GM20000 (cell line): ENCODE measurements around the gene PDGFC.

Experiments used
- DNase-seq: peaks from one replicate; pipeline ENCODE4 v3.0.0; 2012; ENCODE audit warnings: low spot score
- TF ChIP-seq, protein P1 (sequence below): IDR thresholded peaks from 2 replicates; pipeline ENCODE4 v1.5.1; 2012; ENCODE audit warnings: mild to moderate bottlenecking, control low read depth; ENCODE audit errors: extremely low read depth, missing control alignments

The PDGFC gene

DNA sequence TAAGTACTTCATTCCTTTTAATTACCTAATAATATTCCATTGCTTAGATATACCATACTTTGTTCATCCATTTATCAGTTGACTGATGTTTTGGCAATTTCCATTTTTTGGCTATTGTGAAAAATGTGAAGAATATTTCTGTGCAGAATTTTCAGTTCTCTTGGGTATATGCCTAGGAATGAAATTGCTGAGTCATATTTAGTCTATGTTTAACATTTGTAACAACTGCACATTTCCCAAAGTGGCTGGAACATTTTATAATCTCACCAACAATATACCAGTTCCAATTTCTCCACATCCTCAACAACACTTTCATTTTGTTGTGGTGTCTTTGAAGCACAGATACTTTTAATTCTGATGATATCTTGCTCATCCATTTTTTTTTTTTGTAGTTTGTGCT is 215.5 kb downstream of the PDGFC start:
- TF ChIP-seq, protein P1, sequence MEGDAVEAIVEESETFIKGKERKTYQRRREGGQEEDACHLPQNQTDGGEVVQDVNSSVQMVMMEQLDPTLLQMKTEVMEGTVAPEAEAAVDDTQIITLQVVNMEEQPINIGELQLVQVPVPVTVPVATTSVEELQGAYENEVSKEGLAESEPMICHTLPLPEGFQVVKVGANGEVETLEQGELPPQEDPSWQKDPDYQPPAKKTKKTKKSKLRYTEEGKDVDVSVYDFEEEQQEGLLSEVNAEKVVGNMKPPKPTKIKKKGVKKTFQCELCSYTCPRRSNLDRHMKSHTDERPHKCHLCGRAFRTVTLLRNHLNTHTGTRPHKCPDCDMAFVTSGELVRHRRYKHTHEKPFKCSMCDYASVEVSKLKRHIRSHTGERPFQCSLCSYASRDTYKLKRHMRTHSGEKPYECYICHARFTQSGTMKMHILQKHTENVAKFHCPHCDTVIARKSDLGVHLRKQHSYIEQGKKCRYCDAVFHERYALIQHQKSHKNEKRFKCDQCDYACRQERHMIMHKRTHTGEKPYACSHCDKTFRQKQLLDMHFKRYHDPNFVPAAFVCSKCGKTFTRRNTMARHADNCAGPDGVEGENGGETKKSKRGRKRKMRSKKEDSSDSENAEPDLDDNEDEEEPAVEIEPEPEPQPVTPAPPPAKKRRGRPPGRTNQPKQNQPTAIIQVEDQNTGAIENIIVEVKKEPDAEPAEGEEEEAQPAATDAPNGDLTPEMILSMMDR, result no peak

DNA sequence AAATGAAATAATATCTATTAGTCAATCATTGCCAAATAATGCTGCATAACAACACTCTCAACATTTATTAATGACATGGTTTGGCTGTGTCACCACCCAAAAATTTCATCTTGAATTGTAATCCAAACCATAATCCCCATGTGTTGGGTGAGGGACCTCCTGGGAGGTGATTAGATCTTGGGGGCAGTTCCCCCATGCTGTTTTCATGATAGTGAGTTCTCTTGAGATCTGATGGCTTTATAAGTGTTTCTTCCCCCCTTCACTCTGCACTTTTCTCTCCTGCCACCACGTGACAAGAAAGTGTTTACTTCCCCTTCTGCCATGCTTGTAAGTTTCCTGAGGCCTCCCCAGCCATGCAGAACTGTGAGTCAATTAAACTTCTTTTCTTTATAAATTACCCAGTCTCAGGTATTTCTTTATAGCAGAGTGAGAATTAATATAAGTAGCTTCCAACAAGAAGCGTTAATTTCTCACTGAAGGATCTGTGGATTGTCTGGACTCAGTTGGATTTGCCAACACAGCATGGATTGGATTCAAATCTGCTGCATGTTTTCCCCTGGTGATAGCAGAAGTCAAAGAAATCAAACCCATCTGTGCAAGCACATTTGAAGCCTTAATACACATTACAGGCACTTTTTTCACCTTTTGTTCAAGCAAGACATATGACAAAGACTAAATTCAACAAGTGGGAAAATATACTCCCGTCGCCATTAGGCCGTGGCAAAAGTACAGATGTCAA is 216.6 kb downstream of the PDGFC start:
- DNase-seq, result no peak
- TF ChIP-seq, protein P1, result no peak

More for the DNA sequence above, 215.5 kb downstream of the PDGFC start:
- no peak for DNase-seq

DNA sequence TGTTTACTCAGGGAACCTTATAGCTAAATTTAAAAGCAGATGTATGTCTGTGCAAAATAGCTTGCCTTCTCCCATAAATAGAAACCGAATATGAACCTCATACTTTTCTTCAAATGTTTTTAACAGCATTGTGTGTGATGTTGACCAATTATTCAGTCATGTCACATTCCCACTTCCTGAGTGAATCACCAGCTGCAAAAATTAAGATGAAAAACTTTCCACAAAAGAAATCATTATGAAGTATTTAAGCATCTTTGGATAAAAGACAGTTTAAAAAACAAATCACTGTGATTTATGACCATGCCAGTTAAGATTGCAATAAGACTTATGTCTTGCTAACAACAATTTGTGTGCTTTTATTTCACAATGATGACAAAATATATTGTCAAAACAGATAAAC is 220.1 kb downstream of the PDGFC start:
- no peak for DNase-seq
- TF ChIP-seq, protein P1, result no peak

DNA sequence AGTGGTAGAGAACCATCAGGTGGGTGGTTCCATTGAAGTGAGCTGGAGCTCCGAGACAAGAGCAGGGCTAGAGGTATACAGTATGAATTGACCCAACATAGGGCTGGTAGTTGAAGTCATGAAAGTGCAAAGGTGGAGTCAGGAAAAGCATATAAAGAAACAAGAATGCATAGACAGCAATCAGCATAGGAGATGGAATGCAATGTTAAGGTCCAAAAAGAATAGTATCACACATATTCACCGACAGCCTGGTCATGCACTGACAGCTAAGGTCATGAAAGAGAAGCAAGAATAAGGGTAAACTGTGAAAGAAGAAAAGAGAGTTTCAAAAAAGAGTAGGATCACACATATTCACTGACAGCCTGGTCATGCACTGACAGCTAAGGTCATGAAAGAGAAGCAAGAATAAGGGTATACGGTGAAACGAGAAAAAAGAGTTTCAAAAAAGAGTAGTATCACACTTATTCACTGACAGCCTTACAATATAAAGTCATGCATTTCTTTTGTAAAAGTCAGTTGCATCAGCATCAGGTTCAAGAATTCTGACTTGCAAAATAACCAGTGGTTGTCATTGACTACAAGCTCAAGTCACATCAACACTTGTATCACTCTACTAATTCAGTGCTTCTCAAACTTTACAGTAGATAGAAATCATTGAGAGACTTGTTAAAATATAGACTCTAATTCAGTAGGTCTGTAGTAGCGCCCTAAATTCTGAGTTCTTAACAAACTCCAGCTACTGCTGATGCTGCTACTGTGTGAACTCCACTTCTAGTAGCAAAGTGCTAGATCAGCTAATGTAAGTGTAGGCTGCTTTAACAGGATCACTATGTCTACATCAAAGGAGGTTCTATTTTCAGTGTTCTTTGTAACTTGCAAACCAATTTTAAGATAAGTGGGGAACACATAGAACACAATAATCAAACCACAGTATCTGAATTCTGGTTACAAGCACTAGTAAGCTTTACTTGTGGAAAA is 221.9 kb downstream of the PDGFC start:
- TF ChIP-seq, protein P1, result no peak
- no peak for DNase-seq

DNA sequence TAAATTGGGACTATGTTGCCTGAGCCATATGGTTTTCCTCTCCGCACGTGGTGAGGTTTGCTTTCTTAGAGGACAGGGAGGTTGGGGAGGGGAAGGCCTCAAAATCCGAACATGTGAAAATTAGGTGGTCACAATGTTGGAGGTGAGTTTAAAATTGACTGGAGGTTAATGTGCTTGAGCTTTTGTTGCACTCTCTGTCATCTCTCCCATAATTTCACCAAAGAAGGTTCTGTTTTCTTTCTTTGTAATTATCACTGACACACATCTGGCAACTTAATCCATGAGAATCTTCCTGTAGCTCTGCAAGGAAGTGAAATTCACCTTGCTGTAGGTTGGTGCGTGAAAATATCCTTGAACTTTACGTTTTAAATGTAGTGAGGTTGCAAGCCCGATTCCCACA is 225.5 kb downstream of the PDGFC start:
- DNase-seq, result no peak
- TF ChIP-seq, protein P1, result no peak

DNA sequence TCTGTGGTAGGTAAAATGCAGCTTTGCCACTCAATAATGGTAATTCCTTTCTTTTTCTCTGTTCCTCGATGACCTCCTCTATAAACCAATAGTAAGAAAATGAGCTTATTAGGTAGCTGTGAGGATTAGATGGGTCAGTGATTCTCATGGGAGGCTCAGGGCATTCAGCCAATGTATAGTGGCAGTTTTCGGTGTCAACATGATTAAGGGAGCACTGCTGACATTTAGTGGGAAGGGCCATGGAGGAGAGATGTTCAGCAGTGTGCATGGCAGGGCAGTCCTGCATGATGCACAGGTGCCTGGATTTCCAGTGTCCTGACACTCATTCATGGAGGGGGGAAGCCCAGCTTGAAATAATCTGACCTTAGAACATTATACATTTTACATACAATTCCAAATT is 232.8 kb downstream of the PDGFC start:
- TF ChIP-seq, protein P1, result no peak

More for the DNA sequence above, 232.8 kb downstream of the PDGFC start:
- DNase-seq, result no peak
